ENCODE measurements around the gene RHO.
A peak's percentile ranks its signal among the peaks of the same experiment; 100 is the strongest.

Gene RHO

DNA sequence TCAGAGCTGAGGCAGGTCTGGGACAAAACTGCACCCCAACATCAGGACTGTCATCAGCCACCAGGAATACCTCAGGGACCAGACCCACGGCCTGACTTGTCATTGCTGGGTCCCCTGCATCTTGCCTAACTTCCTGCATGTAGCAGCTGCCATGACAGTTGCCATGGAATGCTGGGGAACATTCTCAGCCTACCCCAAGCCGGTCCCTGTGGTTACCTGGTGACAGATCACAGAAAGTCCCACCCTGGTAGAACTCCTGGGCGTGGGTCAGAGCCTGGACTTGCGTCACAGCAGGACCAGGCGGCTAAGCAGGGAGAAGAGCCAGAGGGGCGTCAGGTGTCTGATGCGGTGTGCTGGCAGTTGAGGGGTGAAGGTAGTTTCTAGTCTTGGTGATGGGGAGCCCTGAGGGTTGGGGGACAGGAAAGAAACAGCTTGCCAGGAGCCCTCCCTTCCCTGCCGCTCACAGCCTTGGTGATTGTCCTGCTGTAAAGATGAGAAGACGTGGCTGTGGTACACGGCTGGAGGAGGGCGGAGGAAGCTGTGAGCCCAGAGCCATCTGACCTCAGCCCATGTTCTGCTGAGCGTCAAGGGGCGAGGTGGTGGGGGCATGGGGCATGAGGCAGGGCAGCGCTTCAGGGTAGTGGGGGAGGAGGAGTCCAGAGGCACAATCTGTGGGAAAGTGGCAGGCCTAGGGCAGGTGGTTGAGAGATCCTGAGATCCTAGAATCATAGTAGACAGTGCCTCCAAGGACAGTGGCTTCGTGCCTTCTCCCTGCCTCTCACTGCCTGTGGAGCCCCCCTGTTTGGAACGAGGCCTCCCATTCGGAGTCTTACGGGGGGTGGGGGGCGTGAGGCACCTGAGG lies 19.9 kb downstream of the RHO start:
- no peak for DNase-seq

DNA sequence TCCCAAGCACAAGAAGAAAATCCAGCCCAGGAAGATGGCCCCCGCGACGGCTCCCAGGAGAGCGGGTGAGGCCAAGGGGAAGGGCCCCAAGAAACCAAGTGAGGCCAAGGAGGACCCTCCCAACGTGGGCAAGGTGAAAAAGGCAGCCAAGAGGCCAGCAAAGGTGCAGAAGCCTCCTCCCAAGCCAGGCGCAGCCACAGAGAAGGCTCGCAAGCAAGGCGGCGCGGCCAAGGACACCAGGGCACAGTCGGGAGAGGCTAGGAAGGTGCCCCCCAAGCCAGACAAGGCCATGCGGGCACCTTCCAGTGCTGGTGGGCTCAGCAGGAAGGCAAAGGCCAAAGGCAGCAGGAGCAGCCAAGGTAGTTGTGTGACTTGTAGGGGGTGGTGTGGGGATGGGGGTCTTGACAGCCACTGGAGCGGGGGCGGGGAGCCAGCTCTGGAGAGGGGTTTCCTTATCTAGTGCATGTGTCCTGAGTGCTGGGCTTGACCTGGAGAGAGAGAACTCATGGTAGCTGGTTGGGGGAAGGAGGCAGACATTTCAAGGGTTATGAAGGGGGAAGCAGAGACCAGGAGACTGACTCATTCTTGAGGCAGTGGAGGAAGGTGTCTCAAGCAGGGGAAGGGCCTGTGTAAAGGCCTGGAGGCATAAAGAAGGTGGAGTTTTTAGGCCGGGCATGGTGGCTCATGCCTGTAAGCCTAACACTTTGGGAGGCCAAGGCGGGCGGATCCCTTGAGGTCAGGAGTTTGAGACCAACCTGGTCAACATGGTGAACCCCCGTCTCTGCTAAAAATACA lies 20.8 kb downstream of the RHO start:
- DNase-seq, result no peak

DNA sequence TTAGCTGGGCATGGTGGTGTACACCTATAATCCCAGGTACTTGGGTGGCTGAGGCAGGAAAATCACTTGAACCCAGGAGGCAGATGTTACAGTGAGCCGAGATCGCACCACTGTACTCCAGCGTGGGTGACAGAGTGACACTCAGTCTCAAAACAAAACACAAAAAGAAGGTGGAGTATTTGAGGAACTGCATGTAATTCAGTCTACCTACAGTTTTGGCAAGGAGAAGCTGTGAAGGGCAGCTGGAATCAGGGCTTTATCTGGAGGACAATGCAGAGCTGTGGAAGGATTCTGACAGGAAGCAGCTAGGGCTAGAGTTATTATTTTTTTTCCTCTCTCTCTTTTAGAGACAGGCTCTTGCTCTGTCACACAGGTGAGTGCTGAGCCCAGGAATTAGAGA lies 21.4 kb downstream of the RHO start:
- no peak for DNase-seq

DNA sequence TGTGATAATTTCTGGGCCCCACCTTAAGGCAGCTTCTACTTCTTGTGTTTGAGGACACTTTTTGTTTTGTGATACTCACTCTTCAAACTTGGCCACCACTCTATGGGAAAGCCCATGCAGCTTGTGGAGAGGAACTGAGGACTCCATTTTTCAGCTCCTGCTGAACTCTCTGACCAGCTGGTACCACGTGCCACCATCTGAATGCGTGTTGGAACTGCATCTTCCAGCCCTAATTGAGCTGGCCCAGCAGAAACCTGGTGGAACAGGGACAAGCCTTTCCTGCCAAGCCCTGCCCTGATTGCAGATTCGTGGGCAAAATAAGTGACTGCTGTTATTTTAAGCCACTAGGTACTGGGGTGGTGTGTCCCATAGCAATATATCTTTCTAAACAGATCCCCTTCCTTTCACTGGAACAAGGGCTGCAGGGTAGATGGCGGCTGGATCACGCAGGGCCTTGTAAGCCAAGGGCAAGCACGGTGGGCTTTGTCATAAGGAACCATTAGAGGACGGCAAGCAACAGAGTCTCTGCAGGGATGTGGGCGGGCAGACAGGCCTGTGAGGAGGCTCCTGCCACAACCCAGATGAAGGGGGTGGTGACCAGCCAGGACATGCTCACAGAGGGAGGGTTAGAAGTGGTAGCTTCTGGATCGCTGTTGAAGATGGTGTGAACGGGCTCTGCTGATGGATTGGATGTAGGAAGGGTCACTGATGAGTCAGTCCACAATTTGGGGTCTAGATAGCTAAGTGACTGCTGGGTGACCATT lies 24.0 kb downstream of the RHO start:
- no peak for DNase-seq

DNA sequence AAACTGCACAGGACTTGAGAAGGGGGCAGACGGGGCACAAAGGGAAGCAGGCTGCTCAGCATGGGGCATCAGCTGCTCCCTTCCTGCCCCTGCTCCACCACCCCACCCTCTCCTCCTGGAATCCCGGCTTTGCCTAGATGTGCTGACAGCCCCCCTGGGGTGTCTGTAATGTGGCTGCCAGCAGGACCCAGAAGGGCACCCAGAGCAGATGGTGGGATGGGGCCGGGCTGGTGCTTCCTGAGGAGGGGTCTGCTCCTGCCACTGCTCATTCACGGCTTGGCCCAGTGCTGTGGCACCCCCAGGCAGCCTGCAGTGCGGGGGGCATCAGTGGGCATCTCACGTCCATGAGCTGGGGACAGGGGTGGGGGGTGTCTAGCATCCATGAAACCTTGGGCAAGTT lies 24.7 kb downstream of the RHO start:
- no peak for DNase-seq

DNA sequence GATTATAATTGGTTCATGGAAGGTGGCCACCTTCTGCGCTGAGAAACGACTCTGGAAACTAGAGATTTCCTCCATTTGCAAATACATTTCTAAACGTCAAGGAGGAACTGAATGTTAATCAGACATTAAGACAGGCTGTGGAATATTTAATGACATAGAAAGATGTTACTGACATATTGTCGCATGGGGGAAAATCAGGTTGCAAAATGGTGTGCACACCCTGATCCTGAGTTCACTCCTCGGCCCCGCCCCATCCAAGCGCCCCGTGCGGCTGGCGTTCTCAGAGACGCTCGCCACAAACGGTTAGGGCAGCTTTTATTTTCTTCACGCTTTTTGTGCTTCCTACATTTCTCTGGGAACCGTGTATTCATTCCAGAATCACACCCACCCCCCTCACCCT lies 25.3 kb downstream of the RHO start:
- peak; percentile 22 for DNase-seq

DNA sequence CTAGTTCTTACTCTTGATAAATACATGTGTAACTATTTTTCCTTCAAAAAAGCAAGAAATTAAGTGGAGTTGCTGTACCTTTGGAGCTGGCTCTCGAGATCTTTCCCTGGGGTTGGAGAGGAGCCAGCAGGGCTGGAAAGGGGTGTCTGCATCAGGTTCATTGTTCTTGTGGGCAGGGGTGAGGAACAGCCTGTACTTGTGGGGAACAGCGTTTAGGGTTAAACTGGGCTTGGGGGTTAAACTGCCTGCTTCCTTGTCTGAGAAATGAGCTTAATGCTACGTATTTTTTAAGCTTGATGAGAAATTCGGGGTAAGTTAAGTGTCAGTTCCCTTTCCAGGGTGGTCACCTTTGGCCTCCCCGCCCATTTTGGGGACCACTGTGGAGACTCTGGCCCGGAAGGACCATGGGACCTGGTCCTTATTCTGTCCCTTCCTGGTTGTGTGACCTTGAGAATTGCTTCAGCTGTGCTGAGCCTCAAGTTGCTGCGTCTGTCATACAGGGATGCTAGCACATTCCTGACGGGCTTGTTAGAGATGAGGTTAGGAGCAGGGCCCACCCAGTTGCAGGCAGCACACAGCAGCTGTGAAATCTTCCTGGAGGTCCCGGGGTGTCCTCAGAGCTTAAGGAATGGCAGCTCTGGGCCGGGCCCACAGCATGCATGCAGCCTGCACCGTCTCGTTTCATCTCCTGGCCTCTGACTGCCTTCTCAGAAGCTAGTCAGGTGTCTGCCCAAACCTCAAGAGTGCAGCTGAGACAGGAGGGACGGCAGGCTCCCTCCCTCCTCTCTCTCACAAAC lies 26.1 kb downstream of the RHO start:
- DNase-seq, result no peak

DNA sequence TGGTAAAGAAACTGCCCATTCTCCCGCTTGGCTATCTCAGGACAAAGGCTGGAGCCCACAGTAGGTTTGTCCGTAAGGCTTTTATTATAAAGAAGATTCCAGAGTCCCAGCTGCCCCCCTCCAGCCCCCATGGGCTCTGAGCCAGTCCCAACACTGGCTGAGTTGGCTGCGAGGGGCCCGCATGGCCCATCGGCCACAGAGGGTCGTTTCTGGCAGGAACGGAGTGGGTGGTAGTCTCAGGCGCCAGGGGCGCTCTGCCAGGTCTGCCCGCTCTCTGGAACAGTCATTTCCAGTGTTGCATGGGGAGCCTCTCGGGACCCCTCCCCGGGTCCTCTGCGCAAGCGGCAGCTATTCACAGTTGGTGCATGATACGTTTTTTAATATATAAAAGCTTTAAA lies 26.7 kb downstream of the RHO start:
- no peak for DNase-seq

DNA sequence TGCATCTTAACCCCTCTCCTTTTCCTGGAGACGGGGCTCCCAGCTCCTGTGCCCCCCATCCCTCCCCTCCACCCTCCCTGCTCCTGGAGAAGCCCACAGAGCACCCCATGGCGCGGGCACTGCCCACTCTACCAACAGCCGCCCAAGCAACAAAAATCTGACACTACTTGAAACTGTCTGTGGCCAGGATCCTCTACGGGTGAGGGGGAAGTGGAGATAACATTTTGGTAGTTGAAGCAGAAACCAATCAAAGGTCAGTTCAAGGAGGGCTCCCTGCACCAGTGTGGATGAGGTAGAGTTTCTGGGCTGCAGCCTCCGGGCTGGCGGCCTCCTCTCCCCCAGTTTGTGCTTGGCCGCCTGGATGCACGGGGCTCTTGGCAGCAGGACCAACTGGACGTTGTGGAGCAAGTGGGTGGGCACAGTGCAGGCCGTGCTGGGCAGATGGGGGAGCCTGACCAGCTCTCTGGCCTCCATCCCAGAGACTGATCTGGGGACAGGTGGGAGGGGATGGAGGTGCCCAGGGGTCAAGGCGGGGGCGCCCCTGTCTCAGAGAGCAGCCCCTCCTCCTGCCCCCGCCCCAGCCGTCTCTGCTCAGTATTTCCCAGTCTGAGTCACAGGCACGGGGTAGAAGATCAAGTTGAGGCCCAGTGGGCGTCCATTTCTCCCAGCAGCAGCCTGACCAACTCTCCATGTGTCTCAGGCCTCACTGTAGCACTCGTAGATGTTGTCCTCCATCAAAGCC lies 27.3 kb downstream of the RHO start:
- DNase-seq, result no peak

DNA sequence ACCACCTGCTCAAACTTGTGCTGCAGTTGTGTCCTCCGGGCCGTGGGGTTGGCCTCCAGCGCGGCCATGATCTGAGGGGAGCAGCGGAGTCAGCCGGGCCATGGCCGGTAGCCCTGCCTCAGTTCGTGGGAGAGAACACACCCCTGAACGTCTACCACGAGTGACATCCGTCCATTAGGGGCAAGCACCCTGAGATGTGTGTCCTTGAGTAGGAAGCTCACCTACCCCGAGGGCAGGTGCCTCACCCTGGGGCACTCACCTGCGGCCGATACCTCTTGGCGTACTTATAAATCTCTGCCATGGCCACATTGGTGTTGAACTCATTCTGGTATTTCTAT lies 27.9 kb downstream of the RHO start:
- no peak for DNase-seq

DNA sequence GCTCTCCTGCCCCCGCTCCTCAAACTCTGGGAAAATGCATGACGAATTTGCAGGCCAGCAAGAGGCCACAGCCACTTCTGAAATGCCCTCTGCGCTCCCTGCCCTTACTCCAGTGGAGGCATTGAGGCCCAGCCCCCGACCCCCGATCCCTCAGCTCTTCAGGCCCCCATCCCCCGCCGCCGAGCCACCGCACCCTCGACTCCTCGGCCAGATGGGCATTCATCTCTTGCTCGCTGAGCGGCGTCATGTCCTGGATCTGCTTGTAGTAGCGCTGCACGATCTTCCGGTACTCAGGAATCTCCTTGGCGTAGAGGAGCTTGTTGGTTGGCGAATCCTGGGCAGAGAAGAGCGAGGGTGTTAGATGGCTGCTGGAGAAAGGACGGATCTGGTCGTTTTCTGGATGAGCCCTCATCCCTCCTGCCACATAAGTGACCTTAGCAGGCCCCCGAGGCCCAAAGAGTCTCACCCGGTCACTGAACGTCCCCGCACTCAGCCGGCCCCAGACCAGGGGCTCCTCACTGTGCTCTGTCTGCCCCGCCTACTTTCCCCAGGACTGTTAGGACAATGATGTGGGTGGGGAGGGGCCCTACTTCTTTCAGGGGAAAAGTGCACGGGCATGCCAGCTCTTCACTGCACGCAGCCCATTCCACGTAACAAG lies 28.6 kb downstream of the RHO start:
- no peak for DNase-seq

DNA sequence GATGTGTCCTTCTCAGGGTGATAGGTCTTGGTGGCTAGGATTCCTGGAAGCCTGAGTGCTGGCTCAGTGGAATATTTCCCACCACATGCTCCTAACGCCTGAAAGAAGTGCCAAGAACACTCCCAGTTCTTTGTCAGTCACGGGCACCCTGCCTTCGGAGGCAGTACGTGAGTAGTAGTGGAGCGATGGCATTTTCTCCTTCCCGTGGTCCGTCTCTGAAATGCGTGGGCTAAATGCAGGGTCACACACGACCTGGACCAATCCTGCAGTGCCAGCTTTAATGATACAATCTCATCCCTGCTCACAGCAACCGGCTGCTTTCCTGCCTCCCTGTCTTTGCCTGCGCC lies 29.1 kb downstream of the RHO start:
- DNase-seq, result no peak

DNA sequence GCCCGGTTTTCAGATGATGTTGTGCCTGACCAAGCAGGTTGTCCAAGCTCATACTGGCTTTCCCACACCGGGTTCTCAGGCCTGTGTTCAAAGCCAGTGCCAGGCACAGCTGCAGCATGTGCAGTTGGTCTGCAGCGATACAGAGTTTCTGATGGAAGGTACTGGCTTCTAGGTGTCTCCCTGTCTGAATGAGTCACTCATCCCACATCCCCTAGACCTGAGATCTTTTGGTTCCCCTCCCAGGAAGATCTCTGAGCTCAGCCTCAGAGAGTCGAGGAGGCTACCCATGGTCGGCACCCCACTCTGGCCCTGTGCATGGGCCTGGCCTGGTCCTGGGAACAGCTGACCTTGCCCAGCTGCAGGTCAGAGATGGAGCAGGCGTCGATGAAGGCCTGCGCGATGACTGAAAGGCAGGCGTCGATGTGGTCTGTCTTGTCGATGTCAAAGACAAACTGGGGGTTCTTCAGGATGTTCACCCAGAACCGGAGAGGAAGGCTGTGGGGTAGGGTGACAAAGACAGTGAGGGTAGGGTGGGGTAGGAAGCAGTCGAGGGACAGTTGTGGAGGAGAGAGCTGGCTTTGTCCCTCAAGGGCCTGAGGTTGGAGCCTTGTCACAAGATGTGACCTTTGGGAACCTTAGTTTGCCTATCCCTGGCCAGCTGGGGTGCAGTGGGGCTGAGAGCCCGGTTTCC lies 29.8 kb downstream of the RHO start:
- DNase-seq, result no peak

DNA sequence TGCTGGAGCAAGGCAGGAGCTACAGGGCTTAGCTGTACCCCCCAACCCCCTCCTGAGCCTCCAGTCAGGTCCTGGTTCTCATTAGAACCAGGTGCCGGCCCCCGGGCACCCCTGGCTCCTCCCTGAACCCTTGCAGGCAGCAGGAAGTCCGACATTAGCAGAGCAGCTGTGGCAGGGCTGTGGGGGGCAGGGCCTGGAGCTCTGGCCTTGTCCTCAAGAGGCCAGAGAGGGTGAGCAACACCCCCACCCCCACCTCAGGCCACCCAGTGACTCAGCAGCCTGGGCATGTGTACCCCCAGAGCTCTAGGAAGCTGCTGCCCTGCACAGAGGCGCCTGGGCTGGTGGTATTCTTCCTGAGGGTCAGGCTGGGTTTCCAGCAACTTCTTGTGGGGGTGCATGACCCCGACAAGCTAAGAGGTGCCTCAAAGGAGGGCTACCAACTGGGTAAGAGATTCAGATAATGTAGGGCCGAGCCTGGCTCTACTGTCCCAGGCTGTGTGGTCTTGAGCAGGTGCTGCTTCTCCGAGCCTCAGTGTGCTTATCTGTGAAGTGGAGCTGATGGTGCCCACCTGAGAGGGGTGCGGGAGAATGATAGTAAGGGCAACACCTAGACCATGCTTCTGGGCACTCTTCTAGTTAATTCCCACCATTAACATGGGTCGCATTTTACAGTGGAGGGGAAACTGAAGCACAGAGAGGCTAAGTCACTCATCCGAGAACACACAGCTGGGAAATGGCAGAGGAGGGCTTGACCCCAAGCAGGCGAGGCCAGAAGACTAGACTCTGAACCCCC lies 30.5 kb downstream of the RHO start:
- no peak for DNase-seq

DNA sequence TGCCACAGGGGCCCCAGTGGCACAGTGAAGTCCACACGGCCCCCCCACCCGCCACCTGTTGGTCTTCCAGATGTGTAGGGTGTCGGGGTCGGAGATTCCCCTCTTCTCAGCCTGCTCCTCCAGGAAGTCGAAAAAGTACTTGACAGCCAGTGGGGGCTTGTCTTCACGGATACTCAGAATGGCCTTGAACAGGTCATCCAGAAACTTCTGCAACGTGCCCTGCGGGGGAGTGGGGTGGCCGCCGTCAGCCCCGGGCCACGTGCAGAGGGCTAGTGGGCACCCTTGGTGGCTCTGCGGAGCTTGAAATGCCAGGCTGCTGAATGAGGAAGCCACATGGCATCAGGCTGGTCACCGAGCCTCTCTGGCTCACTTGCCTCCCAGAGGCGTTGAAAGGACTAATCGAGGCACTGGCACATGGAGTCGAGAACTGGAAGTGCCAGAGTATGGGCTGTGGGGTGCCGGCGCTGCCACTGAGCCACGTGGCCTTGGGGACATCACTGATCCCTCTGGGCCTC lies 31.2 kb downstream of the RHO start:
- no peak for DNase-seq

DNA sequence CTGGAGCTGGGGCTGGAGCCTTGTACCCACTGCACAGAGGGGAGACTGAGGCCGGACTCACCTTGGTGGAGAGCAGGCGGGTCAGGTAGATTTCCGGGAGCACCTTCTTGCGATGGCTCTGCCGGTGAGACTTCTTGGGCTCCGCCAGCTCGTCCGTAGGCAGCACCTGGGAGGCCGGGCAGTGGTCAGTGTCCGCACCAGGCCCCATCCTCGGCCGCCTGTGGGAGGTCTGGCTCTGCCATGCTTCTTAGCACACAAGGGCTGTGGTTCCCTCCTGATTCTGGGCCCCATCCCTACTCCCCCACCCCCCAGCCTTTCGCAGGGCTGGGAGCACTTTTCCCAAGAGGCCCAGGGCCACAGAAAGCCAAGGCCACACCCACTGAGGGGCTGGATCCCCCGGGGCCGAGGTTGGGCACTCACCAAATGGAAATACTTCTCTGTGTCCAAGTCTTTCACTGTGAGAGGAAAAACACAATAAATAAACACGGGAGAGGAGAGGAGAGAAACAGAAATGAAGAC lies 31.9 kb downstream of the RHO start:
- no peak for DNase-seq

DNA sequence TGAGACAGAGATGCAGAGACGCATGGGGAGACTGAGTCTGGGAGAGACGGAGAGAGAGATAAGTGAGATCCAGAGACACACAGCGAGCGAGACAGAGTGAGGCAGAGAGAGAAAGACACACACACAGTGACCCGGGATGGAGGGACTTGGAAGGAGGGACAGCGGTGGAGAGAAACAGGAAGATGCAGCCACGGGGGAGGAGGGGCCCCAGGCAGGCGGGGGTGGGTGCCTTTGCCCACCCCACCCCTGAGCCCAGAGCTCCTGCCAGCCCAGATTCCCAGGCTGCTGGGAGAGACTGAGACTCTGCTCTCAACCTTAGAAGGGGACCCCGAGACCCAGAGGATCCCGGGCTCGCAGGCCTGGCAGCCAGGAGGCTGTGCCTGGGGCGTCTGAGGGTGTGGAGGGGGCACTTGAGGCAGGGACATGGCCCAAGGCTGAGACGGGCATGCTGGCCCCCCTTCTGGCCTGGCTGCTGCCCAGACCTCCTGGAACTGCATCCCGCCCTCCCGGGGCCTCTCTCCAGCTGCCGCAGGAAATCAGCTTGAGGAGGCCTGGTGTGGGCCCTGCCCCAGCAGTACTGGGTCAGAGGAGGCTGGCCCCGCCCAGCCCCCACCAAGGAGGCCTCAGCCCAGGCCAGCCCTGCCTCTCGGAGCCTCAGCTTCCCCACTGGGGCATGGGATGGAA lies 32.6 kb downstream of the RHO start:
- no peak for DNase-seq

DNA sequence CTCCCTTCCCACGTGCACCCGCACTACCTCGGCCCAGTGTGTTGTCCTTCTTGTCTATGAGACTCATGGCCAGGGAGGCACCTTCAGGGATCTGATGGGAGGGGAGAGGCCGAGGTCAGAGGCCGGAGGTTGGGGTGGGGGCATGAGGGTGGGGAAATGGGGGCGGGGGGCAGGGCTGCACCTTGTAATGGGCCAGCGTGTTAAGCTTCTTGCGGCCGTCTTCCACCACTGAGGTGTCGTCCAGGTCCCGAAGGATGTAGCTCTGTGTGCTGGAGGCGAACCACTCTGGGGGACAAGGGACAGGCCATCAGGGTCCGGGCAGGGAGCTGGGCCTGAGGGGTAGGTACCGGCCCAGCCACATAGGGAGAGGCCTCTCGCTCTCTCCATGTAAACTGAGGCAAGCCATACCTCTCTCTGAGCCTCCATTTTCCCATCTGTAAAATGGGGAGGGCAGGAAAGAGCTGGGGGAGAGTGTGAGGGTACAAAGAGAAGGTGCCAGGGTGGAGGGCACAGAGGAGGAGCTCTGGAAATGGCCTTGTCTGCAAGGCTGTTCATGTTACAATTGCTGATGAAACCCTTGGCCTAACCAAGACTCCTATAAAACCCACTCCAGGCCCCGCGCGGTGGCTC lies 33.3 kb downstream of the RHO start:
- DNase-seq, result no peak

DNA sequence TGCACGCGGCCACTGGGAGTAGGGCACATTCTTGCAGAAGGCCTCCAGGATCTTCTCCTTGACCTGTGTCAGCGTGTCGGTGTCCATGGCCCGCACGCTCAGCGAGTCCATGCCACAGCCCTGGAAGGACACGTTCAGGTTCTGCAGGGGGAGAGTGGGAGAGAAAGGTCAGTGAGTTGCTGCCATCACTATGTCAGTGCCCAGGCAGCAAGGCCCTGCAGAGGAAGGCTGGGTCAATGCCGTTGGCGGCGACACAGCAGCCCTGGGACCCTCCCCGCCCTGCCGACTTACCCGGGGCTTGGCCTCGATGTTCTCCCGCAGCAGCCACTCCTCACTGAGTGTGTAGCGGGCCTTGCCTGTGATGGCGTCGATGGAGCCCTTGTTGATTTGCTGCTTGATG lies 34.4 kb downstream of the RHO start:
- no peak for DNase-seq

All from activated CD4-positive, alpha-beta T cell treated with anti-CD3 and anti-CD28 coated beads for 48 hours (primary cell).